H1 (cell line): Measurements from ENCODE around the gene PRSS53. TPM values are rescaled to one million over a fixed set of nuclear protein-coding genes. Genes with fewer than 3 reads are reported as not detected.

Experiments
- CTCF ChIA-PET: fragments of 300-600 bp; sonication (Branson Sonifier 250); formaldehyde crosslinking; loops from one replicate; lab custom pipeline; 2021; ENCODE audit not compliant: partially characterized antibody; lab: Charles Lee
- POLR2A ChIA-PET: fragments of 300-600 bp; sonication (Branson Sonifier 250); formaldehyde crosslinking; loops from one replicate; lab custom pipeline; 2021; ENCODE audit warnings: inconsistent platforms; ENCODE audit not compliant: partially characterized antibody; lab: Charles Lee
- DNase-seq, 2 experiments: peaks; one replicate each; pipeline versions ENCODE4 v3.0.0 to v3.0.0-alpha.2; 2010 to 2022; ENCODE audit warnings: low spot score in 2 of 2, low read depth in 1 of 2, mixed read lengths in 1 of 2
- FAIRE-seq: peaks from 2 replicates; lab custom pipeline; 2011; peaks lifted over from hg19 to GRCh38; lab: Jason Lieb, UNC
- H2AFZ ChIP-seq: 2 replicates; pipeline ENCODE4 v1.8.1; 2012; ENCODE audit warnings: low read length, inconsistent platforms
- H2AK5ac ChIP-seq: 2 replicates; pipeline ENCODE4 v1.6.1; 2013; ENCODE audit warnings: low read depth, low read length
- H2BK120ac ChIP-seq: replicated peaks from 2 replicates; pipeline ENCODE3; 2013; ENCODE audit warnings: low read depth, low read length, inconsistent platforms
- H2BK12ac ChIP-seq: 2 replicates; pipeline ENCODE4 v1.6.1; 2013; ENCODE audit warnings: low read depth, low read length
- H2BK15ac ChIP-seq: 2 replicates; pipeline ENCODE4 v1.6.1; 2013; ENCODE audit warnings: low read length
- H2BK20ac ChIP-seq: 2 replicates; pipeline ENCODE4 v1.6.1; 2013; ENCODE audit warnings: low read length
- H2BK5ac ChIP-seq: 2 replicates; pipeline ENCODE4 v1.6.1; 2013; ENCODE audit warnings: low read depth, low read length
- H3K14ac ChIP-seq: 2 replicates; pipeline ENCODE4 v1.6.1; 2013; ENCODE audit warnings: inconsistent platforms; ENCODE audit not compliant: insufficient read length
- H3K18ac ChIP-seq: 2 replicates; pipeline ENCODE4 v1.6.1; 2013; ENCODE audit warnings: low read length; ENCODE audit errors: extremely low read depth
- H3K23ac ChIP-seq: 2 replicates; pipeline ENCODE4 v1.6.1; 2013; ENCODE audit warnings: inconsistent platforms; ENCODE audit not compliant: insufficient read length
- H3K23me2 ChIP-seq: 2 replicates; pipeline ENCODE4 v1.6.1; 2013; ENCODE audit warnings: low read depth, low read length
- H3K27ac ChIP-seq: 2 replicates; pipeline ENCODE4 v1.6.1; 2011; ENCODE audit warnings: low read depth, low read length, inconsistent platforms
- H3K27me3 ChIP-seq, 4 experiments: replicated peaks in 1 of 4; 1 replicate in 1 of 4; 2 replicates in 3 of 4; pipeline versions ENCODE4 v1.6.1 to v1.8.1; 2011 to 2013; ENCODE audit warnings: low read length in 3 of 4, mild to moderate bottlenecking in 3 of 4, inconsistent platforms in 2 of 4, mixed read lengths in 2 of 4, moderate library complexity in 1 of 4; ENCODE audit not compliant: control insufficient read depth in 3 of 4, insufficient read depth in 3 of 4; ENCODE audit errors: extremely low read depth in 1 of 4
- H3K36me3 ChIP-seq, 4 experiments: 2 replicates each; pipeline versions ENCODE4 v1.6.1 to v1.8.1; 2011 to 2013; ENCODE audit warnings: mild to moderate bottlenecking in 4 of 4, low read length in 3 of 4, moderate library complexity in 2 of 4, control low read depth in 1 of 4, inconsistent platforms in 1 of 4; ENCODE audit not compliant: insufficient read depth in 4 of 4, control insufficient read depth in 2 of 4
- H3K4ac ChIP-seq: replicated peaks from 2 replicates; pipeline ENCODE3; 2013; ENCODE audit warnings: low read length, low read depth, mixed read lengths, inconsistent platforms; ENCODE audit not compliant: insufficient read length
- H3K4me1 ChIP-seq, 4 experiments: replicated peaks in 1 of 4; 1 replicate in 1 of 4; 2 replicates in 3 of 4; pipeline versions ENCODE4 v1.6.1 to v1.8.1; 2011 to 2013; ENCODE audit warnings: low read length in 3 of 4, inconsistent platforms in 2 of 4, mixed read lengths in 1 of 4; ENCODE audit not compliant: insufficient read depth in 4 of 4, control insufficient read depth in 3 of 4
- H3K4me2 ChIP-seq, 2 experiments: 2 replicates each; pipeline versions ENCODE4 v1.6.1 to v1.8.1; 2011 to 2013; ENCODE audit warnings: low read depth in 2 of 2, low read length in 2 of 2, control low read depth in 1 of 2, inconsistent platforms in 1 of 2, mild to moderate bottlenecking in 1 of 2; ENCODE audit not compliant: insufficient read depth in 1 of 2
- H3K4me3 ChIP-seq, 4 experiments: fragments of 200-600, 300-600 bp in 1 of 4; sonication (generic), shearing (Covaris generic), sonication (Bioruptor Twin) in 1 of 4; 2 replicates each; pipeline versions ENCODE4 v1.5.1 to v1.8.1; 2011 to 2016; ENCODE audit warnings: low read length in 4 of 4, low read depth in 3 of 4, control low read depth in 2 of 4, inconsistent platforms in 2 of 4, mild to moderate bottlenecking in 2 of 4, mixed read lengths in 1 of 4, moderate library complexity in 1 of 4; ENCODE audit not compliant: insufficient read depth in 2 of 4; ENCODE audit errors: extremely low read depth in 1 of 4
- H3K56ac ChIP-seq: replicated peaks from 2 replicates; pipeline ENCODE3; 2013; ENCODE audit warnings: low read depth, mild to moderate bottlenecking, mixed read lengths, low read length, inconsistent platforms; ENCODE audit not compliant: insufficient read length
- H3K79me1 ChIP-seq: 2 replicates; pipeline ENCODE4 v1.6.1; 2013; ENCODE audit warnings: low read depth, low read length, control low read depth
- H3K79me2 ChIP-seq, 2 experiments: 2 replicates each; pipeline versions ENCODE4 v1.6.1 to v1.8.1; 2012 to 2013; ENCODE audit warnings: low read length in 2 of 2, mild to moderate bottlenecking in 2 of 2, inconsistent platforms in 1 of 2; ENCODE audit not compliant: insufficient read depth in 2 of 2, control insufficient read depth in 1 of 2
- H3K9ac ChIP-seq, 4 experiments: replicated peaks in 1 of 4; 1 replicate in 1 of 4; 2 replicates in 3 of 4; pipeline versions ENCODE4 v1.6.1 to v1.8.1; 2011 to 2013; ENCODE audit warnings: low read depth in 3 of 4, low read length in 3 of 4, control low read depth in 2 of 4, mild to moderate bottlenecking in 2 of 4, moderate library complexity in 2 of 4, inconsistent platforms in 1 of 4; ENCODE audit errors: extremely low read depth in 1 of 4
- H3K9me3 ChIP-seq, 2 experiments: 2 replicates each; pipeline versions ENCODE4 v1.6.1 to v1.8.1; 2012 to 2013; ENCODE audit warnings: mild to moderate bottlenecking in 2 of 2, moderate library complexity in 2 of 2, control low read depth in 1 of 2, inconsistent platforms in 1 of 2, low read depth in 1 of 2, low read length in 1 of 2, mixed read lengths in 1 of 2; ENCODE audit not compliant: insufficient read depth in 2 of 2
- H4K20me1 ChIP-seq, 2 experiments: replicated peaks in 1 of 2; 2 replicates each; pipeline versions ENCODE3 to v1.8.1; 2011 to 2013; ENCODE audit warnings: inconsistent platforms in 2 of 2, low read length in 2 of 2, mild to moderate bottlenecking in 1 of 2; ENCODE audit not compliant: insufficient read depth in 2 of 2, control insufficient read depth in 1 of 2
- H4K5ac ChIP-seq: 2 replicates; pipeline ENCODE4 v1.6.1; 2013; ENCODE audit warnings: low read length, low read depth, mixed read lengths, inconsistent platforms; ENCODE audit not compliant: insufficient read length
- H4K8ac ChIP-seq: 2 replicates; pipeline ENCODE4 v1.8.0; 2013; ENCODE audit warnings: mild to moderate bottlenecking, moderate library complexity, low read length, inconsistent platforms; ENCODE audit not compliant: insufficient read depth; ENCODE audit errors: extremely low read depth
- H4K91ac ChIP-seq: replicated peaks from 2 replicates; pipeline ENCODE3; 2013; ENCODE audit warnings: low read length, mixed read lengths, inconsistent platforms; ENCODE audit not compliant: insufficient read length
- BCL11A ChIP-seq, 2 experiments: IDR thresholded peaks; one replicate each; pipeline ENCODE4 v1.6.1; 2011; ENCODE audit warnings: low read depth in 2 of 2, low read length in 2 of 2, mild to moderate bottlenecking in 2 of 2
- TCF12 ChIP-seq: IDR thresholded peaks from 2 replicates; pipeline ENCODE4 v1.6.1; 2011; ENCODE audit warnings: low read depth, mild to moderate bottlenecking, low read length
- WGBS, 2 experiments: shearing (Covaris generic) in 1 of 2; methylation state at CpG; one replicate each; pipeline versions ENCODE4 v1.1.6 to v1.1.7; 2013 to 2015; ENCODE audit warnings: low lambda C conversion rate in 2 of 2, mixed read lengths in 2 of 2, inconsistent platforms in 1 of 2, low coverage in 1 of 2, missing lambda C conversion rate in 1 of 2; ENCODE audit not compliant: insufficient replicate concordance in 2 of 2, insufficient coverage in 1 of 2, insufficient read length in 1 of 2; ENCODE audit errors: extremely low coverage in 1 of 2, missing lambda C conversion rate in 1 of 2; 5-methylcytosine and 5-hydroxymethylcytosine counted together
- polyA plus RNA-seq, 7 experiments: library from polyadenylated mRNA; depleted of rRNA in 3 of 7; stranded (reverse) in 5 of 7; unstranded in 2 of 7; fragments of >200 nt in 5 of 7; fragments of 200-250 nt in 2 of 7; gene quantifications; 1 replicate in 5 of 7; 2 replicates in 1 of 7; 4 replicates in 1 of 7; pipeline versions ENCODE4 v1.2.1 to v1.2.3, GENCODE V29; 2011 to 2013; ENCODE audit warnings: missing spikeins in 2 of 7, mixed read lengths in 2 of 7
- total RNA-seq: library from RNA; stranded (reverse); fragmentation: NEBNext Ultra II Directional; extraction: Animal tissue kit (Norgen Biotek cat#: 25700); gene quantifications from 2 replicates; pipeline ENCODE4 v1.2.1, GENCODE V29; 2021

The PRSS53 gene
- total and polyA plus RNA-seq, 2 of the 8 experiments (the other 6 are each of a cell fraction or from before 2014, with no cell fraction given) = 1.7 to 2.6 TPM

- Histone ChIP-seq H2BK12ac (no peak overlapping the region), H2AFZ (no peak overlapping the region), H3K4ac (no peak overlapping the region), H3K14ac (no peak overlapping the region), H2AK5ac (no peak overlapping the region), H4K5ac (no peak overlapping the region), H3K18ac (no peak overlapping the region), H3K36me3 (no peaks in the 10 kb centered on the region), H3K4me1 (peaks cover 0 to 4% (median 0%) of the 10 kb centered on the region in 4 experiments; a peak in 2 of 7 replicates), H3K79me2 (no peaks in the 10 kb centered on the region), H3K4me2 (no peak overlapping the region), H4K20me1 (no peaks in the 10 kb centered on the region), H2BK15ac (no peak overlapping the region), H3K9me3 (no peaks in the 10 kb centered on the region), H3K79me1 (no peaks in the 10 kb centered on the region), H3K9ac (no peak overlapping the region), H2BK20ac (no peak overlapping the region), H3K4me3 (no peak overlapping the region), H3K27me3 (no peaks in the 10 kb centered on the region), H2BK5ac (no peak overlapping the region), H3K27ac (no peak overlapping the region), H2BK120ac (no peak overlapping the region), H3K23me2 (no peaks in the 10 kb centered on the region; the same call in 1 of the 2 replicates), H4K91ac (no peak overlapping the region), H4K8ac (no peak overlapping the region), H3K56ac (no peak overlapping the region), H3K23ac (no peak overlapping the region)
- FAIRE-seq (no peak), DNase-seq (no peak)
- 86% methylated on average over 2 of the region's 2 CpGs; no CpG with 5 or more reads in 1 of the 2 experiments for WGBS, 2 experiments
- ChIA-PET POLR2A (no interaction called here), CTCF (interaction anchor here (1.0 to 1.1 kb wide), 2 partner anchors 9 to 10 kb away, joined by 3 read pairs; no protein-coding TSS in a partner anchor)
- TF ChIP-seq BCL11A (IDR thresholded peaks at IDR 0.05; ENCODE audit: low read depth in 2 of 2, low read length in 2 of 2) = no peak
- TF ChIP-seq TCF12 = no peak
Measured at GRCh38 chr16:31052114-31052513, 36.6 kb downstream of the PRSS53 start.
